ENCODE results near the gene AADAC. TPM values are rescaled to one million over a fixed set of nuclear protein-coding genes. Genes with fewer than 3 reads are reported as not detected.

The AADAC gene
- total RNA-seq, 1 experiment from 2014 or later, result not detected

DNA sequence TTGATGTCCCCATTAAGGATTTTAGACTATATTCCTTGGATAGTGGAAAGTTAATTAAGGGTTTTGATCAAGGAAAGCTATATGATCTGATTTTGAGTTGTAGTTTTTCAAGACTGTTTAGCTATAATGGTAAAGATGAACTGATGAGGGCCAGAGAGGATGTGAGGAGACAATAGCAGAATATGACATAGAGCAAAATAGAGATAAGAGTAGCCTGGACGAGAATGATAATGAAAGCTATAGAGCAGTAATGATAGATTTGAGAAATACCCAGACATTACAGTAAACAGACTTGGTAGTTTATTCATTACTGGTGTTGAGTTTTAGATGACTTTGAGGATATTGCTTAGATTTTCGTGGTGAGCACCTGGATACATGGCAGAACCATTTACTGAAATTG is 63.4 kb downstream of the AADAC start:
- peaks cover 22% of the 10 kb centered on the region for H3K4me1 Mint-ChIP-seq (ENCODE audit: low read depth, unreplicated experiment)
- CTCF ChIA-PET, result no interaction called here
- no peak overlapping the region for H3K4me3 Mint-ChIP-seq (ENCODE audit: low read depth, unreplicated experiment)
- no peaks in the 10 kb centered on the region for H3K27me3 Mint-ChIP-seq (ENCODE audit: unreplicated experiment)
- TF ChIP-seq, protein P1, sequence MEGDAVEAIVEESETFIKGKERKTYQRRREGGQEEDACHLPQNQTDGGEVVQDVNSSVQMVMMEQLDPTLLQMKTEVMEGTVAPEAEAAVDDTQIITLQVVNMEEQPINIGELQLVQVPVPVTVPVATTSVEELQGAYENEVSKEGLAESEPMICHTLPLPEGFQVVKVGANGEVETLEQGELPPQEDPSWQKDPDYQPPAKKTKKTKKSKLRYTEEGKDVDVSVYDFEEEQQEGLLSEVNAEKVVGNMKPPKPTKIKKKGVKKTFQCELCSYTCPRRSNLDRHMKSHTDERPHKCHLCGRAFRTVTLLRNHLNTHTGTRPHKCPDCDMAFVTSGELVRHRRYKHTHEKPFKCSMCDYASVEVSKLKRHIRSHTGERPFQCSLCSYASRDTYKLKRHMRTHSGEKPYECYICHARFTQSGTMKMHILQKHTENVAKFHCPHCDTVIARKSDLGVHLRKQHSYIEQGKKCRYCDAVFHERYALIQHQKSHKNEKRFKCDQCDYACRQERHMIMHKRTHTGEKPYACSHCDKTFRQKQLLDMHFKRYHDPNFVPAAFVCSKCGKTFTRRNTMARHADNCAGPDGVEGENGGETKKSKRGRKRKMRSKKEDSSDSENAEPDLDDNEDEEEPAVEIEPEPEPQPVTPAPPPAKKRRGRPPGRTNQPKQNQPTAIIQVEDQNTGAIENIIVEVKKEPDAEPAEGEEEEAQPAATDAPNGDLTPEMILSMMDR (IDR thresholded peaks at IDR 0.05; ENCODE audit: unreplicated experiment), result no peak
- intact Hi-C loops (cut with micrococcal nuclease; ENCODE audit: unreplicated experiment), result no loop called here
- no peaks in the 10 kb centered on the region for H3K9me3 Mint-ChIP-seq (ENCODE audit: low read depth, unreplicated experiment)
- no peaks in the 10 kb centered on the region for H3K36me3 Mint-ChIP-seq (ENCODE audit: insufficient read depth, unreplicated experiment)
- no TSS peak for BruUV-seq (replicated peaks)
- no peak for DNase-seq
- no peak overlapping the region for H3K27ac Mint-ChIP-seq (ENCODE audit: unreplicated experiment)

Other genes with a start within 250 kb of the AADAC start
- gene AADACL2, start 80.2 kb upstream of the AADAC start, total RNA-seq (2022), result not detected in 2 replicates
- 0.07 TPM in 1 of 2 replicates, not detected in the other for gene SUCNR1, start 59.5 kb downstream of the AADAC start, total RNA-seq (2022)